Skeletal muscle cell (primary cell): Measurements from ENCODE around the gene NUDT9.
"Not testable (repeated sequence)": the region's sequence is repeated elsewhere in the genome, so short reads cannot be mapped to it uniquely, and the experiment has no call there.

Experiments
- DNase-seq: peaks from one replicate; pipeline ENCODE4 v3.0.0-alpha.2; 2010; ENCODE audit warnings: low read depth
- H3K4me3 ChIP-seq: 2 replicates; pipeline ENCODE4 v1.5.1; 2011; ENCODE audit warnings: low read depth, mild to moderate bottlenecking, control low read depth, low read length, moderate library complexity

NUDT9 gene

GRCh38 chr4:87405211-87405820 lies 17.1 kb upstream of the NUDT9 start:
- no peak overlapping the region for H3K4me3 ChIP-seq
- no peak for DNase-seq

- DNase-seq, result no peak
- no peak overlapping the region for H3K4me3 ChIP-seq
Observed at GRCh38 chr4:87406462-87406861, 15.9 kb upstream of the NUDT9 start.

- not testable (repeated sequence) for H3K4me3 ChIP-seq, DNase-seq
Observed at GRCh38 chr4:87406902-87407301, 15.5 kb upstream of the NUDT9 start.

- H3K4me3 ChIP-seq, result no peak overlapping the region
- DNase-seq, result no peak
Observed at GRCh38 chr4:87409420-87409939, 12.9 kb upstream of the NUDT9 start.

GRCh38 chr4:87410157-87410556 lies 12.2 kb upstream of the NUDT9 start:
- DNase-seq, result no peak
- H3K4me3 ChIP-seq, result no peak overlapping the region

- no peak overlapping the region for H3K4me3 ChIP-seq
- no peak for DNase-seq
Observed at GRCh38 chr4:87410679-87411078, 11.7 kb upstream of the NUDT9 start.

GRCh38 chr4:87414816-87415215 lies 7.6 kb upstream of the NUDT9 start:
- no peak for DNase-seq
- no peak overlapping the region for H3K4me3 ChIP-seq

GRCh38 chr4:87416965-87417364 lies 5.4 kb upstream of the NUDT9 start:
- DNase-seq, result no peak
- H3K4me3 ChIP-seq, result no peak overlapping the region

- H3K4me3 ChIP-seq, DNase-seq: not testable (repeated sequence)
Observed at GRCh38 chr4:87418410-87418809, 4.0 kb upstream of the NUDT9 start.

- DNase-seq, result no peak
- no peak overlapping the region for H3K4me3 ChIP-seq
Observed at GRCh38 chr4:87419578-87420249, 2.7 kb upstream of the NUDT9 start.

- no peak overlapping the region for H3K4me3 ChIP-seq
- no peak for DNase-seq
Observed at GRCh38 chr4:87420276-87420830, 2.0 kb upstream of the NUDT9 start.

GRCh38 chr4:87423317-87424098 lies 1.1 kb downstream of the NUDT9 start:
- H3K4me3 ChIP-seq, result peak overlapping the region; percentile 95
- DNase-seq, result no peak

- not testable (repeated sequence) for DNase-seq
- H3K4me3 ChIP-seq, result peak overlapping the region; percentile 95
Observed at GRCh38 chr4:87424099-87424543, 1.7 kb downstream of the NUDT9 start.

GRCh38 chr4:87425711-87426110 lies 3.3 kb downstream of the NUDT9 start:
- DNase-seq, result no peak
- no peak overlapping the region for H3K4me3 ChIP-seq

- DNase-seq, result no peak
- H3K4me3 ChIP-seq, result no peak overlapping the region
Observed at GRCh38 chr4:87426865-87427517, 4.6 kb downstream of the NUDT9 start.

GRCh38 chr4:87427518-87427868 lies 5.1 kb downstream of the NUDT9 start:
- no peak for DNase-seq
- H3K4me3 ChIP-seq, result no peak overlapping the region

- no peak overlapping the region for H3K4me3 ChIP-seq
- no peak for DNase-seq
Observed at GRCh38 chr4:87428979-87429378, 6.6 kb downstream of the NUDT9 start.

GRCh38 chr4:87430038-87430437 lies 7.7 kb downstream of the NUDT9 start:
- H3K4me3 ChIP-seq, result no peak overlapping the region
- DNase-seq, result no peak

GRCh38 chr4:87433342-87433741 lies 11.0 kb downstream of the NUDT9 start:
- H3K4me3 ChIP-seq, result no peak overlapping the region
- DNase-seq, result no peak

- no peak for DNase-seq
- H3K4me3 ChIP-seq, result no peak overlapping the region
Observed at GRCh38 chr4:87442889-87443288, 20.5 kb downstream of the NUDT9 start.
